ENCODE data around the gene FIBCD1.

FIBCD1 gene

GRCh38 chr9:130897848-130898551, 41.0 kb downstream of the FIBCD1 start:
- DNase-seq (ENCODE audit: insufficient read length, low spot score) (no peak), FAIRE-seq (no peak)

- FAIRE-seq (no peak), DNase-seq (ENCODE audit: insufficient read length, low spot score) (no peak)
These were observed 41.8 kb downstream of the FIBCD1 start for GRCh38 chr9:130897105-130897751.

GRCh38 chr9:130896233-130897014, 42.6 kb downstream of the FIBCD1 start, which contains the start of gene QRFP:
Gene QRFP (minus strand): TSS chr9:130896812. CDS start chr9:130893838, 2,974 bp downstream.
- no peak for FAIRE-seq
- DNase-seq (ENCODE audit: insufficient read length, low spot score), result no peak

GRCh38 chr9:130895481-130896232, 43.4 kb downstream of the FIBCD1 start:
- DNase-seq (ENCODE audit: insufficient read length, low spot score), result no peak

GRCh38 chr9:130895038-130895437, 44.0 kb downstream of the FIBCD1 start:
- no peak for FAIRE-seq
- DNase-seq (ENCODE audit: insufficient read length, low spot score), result no peak

More at GRCh38 chr9:130895481-130896232, 43.4 kb downstream of the FIBCD1 start:
- FAIRE-seq, result no peak

- no peak for FAIRE-seq
- DNase-seq (ENCODE audit: insufficient read length, low spot score), result no peak
These were observed 44.5 kb downstream of the FIBCD1 start for GRCh38 chr9:130894546-130894945.

- no peak for FAIRE-seq
- DNase-seq (ENCODE audit: insufficient read length, low spot score), result no peak
These were observed 45.5 kb downstream of the FIBCD1 start for GRCh38 chr9:130893341-130894101.

- DNase-seq (ENCODE audit: insufficient read length, low spot score) (no peak), FAIRE-seq (no peak)
These were observed 46.4 kb downstream of the FIBCD1 start for GRCh38 chr9:130892477-130893304.

GRCh38 chr9:130891688-130892476, 47.2 kb downstream of the FIBCD1 start:
- FAIRE-seq (no peak), DNase-seq (ENCODE audit: insufficient read length, low spot score) (no peak)

GRCh38 chr9:130890870-130891687, 48.0 kb downstream of the FIBCD1 start:
- FAIRE-seq (no peak), DNase-seq (ENCODE audit: insufficient read length, low spot score) (no peak)

- FAIRE-seq (no peak), DNase-seq (ENCODE audit: insufficient read length, low spot score) (no peak)
These were observed 48.9 kb downstream of the FIBCD1 start for GRCh38 chr9:130890124-130890523.

- no peak for FAIRE-seq
- no peak for DNase-seq (ENCODE audit: insufficient read length, low spot score)
These were observed 50.7 kb downstream of the FIBCD1 start for GRCh38 chr9:130888146-130888885.

- DNase-seq (ENCODE audit: insufficient read length, low spot score), result no peak
- FAIRE-seq, result no peak
These were observed 51.4 kb downstream of the FIBCD1 start for GRCh38 chr9:130887494-130888144.

GRCh38 chr9:130886981-130887380, 52.1 kb downstream of the FIBCD1 start:
- FAIRE-seq (no peak), DNase-seq (ENCODE audit: insufficient read length, low spot score) (no peak)

GRCh38 chr9:130885484-130886375, 53.3 kb downstream of the FIBCD1 start:
- DNase-seq (ENCODE audit: insufficient read length, low spot score), result no peak
- no peak for FAIRE-seq
